ENCODE results near the gene SNX33.

The SNX33 gene

DNA sequence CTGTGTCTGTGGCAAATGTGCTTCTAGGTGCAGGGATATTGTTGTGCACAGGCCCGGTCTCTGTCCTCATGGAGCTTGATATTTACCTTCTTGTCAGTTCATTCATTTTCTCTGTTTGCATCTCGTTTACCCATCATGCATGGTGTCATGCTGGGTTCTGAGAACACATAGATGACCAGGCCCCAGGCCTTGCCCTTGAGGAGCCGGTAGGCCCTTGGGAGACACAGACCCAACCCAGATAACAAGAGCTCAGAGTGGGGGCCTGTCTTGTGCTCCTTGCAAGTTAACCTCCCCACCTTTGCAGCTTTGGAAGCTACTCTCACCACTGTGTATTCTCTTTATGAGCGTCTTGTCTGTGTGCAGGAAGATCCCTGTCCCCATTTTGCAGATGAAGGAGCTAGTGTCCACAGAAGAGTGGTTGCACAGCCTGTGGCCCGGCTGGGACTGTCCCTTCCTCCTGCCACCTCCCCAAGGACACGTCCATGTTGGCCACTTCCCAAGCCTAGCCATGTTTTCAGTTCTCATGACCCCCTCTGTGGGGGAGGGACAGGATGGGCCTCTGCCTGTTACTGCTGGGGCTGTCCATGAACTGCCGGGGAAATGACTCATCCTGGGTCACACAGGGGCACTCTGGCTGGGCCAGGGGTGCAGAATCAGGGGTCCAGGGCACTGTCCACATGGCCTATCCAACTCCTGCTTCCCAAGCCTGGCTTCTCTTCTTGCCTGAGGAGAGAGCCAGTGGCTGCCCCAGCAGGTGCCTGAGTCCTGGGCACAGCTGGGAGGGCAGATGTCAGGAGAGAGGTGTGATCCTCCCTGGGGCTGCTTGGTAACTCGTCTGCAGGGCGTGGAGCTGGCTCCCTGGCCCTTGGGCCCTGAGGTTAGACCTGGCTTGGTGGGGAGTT, 3.4 kb downstream of the SNX33 start:
- peak; percentile 55 for DNase-seq (ENCODE audit: low read depth)
- TF ChIP-seq, protein P1, sequence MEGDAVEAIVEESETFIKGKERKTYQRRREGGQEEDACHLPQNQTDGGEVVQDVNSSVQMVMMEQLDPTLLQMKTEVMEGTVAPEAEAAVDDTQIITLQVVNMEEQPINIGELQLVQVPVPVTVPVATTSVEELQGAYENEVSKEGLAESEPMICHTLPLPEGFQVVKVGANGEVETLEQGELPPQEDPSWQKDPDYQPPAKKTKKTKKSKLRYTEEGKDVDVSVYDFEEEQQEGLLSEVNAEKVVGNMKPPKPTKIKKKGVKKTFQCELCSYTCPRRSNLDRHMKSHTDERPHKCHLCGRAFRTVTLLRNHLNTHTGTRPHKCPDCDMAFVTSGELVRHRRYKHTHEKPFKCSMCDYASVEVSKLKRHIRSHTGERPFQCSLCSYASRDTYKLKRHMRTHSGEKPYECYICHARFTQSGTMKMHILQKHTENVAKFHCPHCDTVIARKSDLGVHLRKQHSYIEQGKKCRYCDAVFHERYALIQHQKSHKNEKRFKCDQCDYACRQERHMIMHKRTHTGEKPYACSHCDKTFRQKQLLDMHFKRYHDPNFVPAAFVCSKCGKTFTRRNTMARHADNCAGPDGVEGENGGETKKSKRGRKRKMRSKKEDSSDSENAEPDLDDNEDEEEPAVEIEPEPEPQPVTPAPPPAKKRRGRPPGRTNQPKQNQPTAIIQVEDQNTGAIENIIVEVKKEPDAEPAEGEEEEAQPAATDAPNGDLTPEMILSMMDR (conservative IDR thresholded peaks at IDR 0.05; ENCODE audit: control insufficient read depth, insufficient read depth, low read depth, low read length): no peak
- peak overlapping the region; percentile 86 for H3K4me3 ChIP-seq (ENCODE audit: control insufficient read depth, low read depth, low read length)

DNA sequence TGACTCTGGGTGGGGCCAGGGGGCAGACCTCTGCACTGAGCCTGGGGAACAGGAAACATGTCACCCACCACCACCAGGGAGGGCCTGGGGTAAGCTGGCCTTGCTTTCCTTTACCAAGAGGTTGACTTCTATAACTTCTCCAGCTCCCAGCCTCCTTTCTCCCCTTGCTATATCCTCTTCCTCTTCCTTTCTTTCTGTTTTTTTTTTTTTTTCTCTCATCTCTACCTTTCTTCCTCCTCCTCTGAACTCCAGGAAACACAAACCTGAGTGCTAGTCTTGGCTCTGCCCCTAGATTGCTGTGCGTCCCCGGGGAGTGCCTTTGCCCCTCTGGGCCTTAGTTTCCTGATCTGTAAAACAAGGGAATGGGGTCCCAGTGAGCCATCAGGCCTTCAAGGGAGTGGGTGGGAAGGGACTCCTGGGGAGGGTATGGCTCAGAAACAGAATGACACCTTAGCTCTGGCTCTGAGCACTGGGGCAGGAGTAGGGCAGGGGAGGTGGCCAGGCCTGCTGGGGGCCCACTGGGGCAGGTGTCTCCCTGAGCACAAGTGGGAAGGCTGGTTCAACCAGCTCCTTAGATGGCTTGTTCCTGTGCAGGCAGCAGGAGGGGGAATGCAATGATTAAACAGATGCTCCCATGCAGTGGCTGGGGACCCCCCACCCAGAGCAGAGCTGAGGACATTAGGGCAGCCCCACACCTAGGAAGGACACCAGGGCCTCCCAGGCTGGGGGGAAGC, 4.3 kb downstream of the SNX33 start:
- TF ChIP-seq, protein P1 (conservative IDR thresholded peaks at IDR 0.05; ENCODE audit: control insufficient read depth, insufficient read depth, low read depth, low read length): no peak
- H3K4me3 ChIP-seq (ENCODE audit: control insufficient read depth, low read depth, low read length): peak overlapping the region; percentile 86
- DNase-seq (ENCODE audit: low read depth): no peak

DNA sequence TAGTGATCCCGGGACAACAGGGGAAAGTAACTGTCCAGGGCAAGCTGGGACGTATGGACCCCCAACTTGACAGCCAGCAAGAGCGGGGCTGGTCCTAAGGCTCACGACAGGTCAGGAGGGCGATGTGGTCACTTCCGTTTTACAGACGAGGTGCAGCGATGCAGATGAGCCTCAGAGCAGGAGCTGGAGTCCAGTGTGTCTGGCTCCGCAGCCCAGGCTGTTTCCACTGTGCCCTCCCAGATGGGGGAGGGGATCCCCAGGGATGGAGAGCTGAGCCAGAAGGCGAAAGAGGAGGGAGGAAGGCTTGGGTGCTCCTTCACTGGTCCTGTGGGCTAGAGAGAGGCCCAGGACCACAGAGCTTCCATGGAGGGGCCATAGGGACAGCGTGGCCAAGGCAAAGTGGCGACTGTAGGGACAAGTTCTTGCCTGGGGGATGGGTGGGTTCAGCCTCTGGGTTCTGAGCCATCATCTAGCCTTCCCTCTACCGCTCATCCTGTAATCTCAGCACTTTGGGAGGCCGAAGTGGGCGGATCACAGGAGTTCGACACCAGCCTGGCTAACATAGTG, 5.7 kb downstream of the SNX33 start:
- H3K4me3 ChIP-seq (ENCODE audit: control insufficient read depth, low read depth, low read length): no peak overlapping the region
- TF ChIP-seq, protein P1 (conservative IDR thresholded peaks at IDR 0.05; ENCODE audit: control insufficient read depth, insufficient read depth, low read depth, low read length): no peak
- DNase-seq (ENCODE audit: low read depth): no peak

DNA sequence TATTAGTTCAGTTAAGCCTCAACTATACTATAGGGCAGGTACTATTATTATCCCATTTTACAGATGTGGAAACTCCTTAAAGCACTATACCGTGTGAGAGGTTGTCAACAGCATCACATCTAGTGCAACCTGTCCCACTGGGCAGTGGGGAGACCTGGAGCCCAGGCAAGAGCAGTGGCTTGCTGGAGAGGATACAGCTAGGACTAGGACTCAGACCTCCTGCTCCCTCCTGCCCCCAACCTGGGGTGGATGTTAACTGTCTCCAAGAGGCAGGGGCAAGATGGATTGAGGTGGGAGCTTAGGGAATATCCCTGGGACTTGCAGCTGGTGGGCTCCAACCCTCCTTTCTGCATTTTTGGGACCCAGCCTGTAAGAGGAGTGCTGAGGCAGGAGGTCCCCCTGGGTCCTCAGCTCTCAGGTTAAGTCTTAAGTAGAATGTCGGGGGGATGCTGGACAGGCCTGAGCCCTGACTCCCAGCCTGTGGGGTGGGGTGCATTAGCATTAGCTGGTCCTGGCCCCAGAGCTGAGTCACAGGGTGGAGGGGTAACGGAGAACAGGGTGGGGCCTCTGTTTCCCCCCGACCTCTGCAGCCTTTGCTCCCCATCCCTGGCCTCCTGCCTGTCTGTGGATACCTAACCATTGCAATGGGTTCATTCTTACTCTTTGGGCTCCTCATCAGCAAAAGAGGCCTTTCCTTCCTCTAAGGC, 6.6 kb downstream of the SNX33 start:
- TF ChIP-seq, protein P1 (conservative IDR thresholded peaks at IDR 0.05; ENCODE audit: control insufficient read depth, insufficient read depth, low read depth, low read length): no peak
- no peak for DNase-seq (ENCODE audit: low read depth)
- H3K4me3 ChIP-seq (ENCODE audit: control insufficient read depth, low read depth, low read length): no peak overlapping the region

DNA sequence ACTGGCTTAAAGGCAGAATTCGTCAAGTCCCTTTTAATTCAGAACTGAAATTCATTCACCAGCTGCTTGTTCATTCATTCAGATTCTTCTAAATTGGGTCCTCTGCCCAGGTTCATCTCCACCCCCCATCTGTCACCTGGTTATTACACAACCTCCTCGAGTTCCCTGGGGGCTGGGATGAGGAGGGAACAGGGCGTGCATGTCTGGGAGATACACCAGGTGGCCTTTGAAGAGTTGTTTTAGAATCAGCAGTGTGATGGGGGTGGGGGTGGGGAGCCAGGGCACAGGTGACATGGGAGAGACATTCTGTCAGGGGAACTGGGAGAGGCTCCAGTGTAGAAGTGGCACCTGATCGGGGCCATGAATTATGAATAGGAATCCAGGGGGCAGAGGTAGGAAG, 8.2 kb downstream of the SNX33 start:
- TF ChIP-seq, protein P1 (conservative IDR thresholded peaks at IDR 0.05; ENCODE audit: control insufficient read depth, insufficient read depth, low read depth, low read length): no peak
- no peak for DNase-seq (ENCODE audit: low read depth)
- H3K4me3 ChIP-seq (ENCODE audit: control insufficient read depth, low read depth, low read length): no peak overlapping the region

DNA sequence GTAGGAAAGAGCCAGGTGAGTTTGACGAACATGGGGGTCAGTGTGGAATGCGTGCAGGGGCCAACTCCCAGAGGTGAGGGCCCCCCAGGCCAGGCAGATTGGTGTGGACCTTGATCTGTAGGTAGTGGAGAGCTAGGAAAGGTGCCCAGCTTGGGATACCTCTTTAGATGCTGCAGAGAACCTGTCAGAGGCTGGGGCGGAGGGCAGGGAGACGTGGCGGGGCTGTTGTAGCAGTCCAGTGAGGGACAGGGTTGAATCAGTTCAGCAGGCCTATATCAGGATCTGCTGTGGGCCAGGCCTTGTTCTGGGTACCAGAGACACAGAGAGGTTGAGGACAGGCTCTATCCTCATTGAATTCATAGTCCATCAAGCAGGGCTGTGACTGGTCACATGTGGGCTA, 8.6 kb downstream of the SNX33 start:
- TF ChIP-seq, protein P1 (conservative IDR thresholded peaks at IDR 0.05; ENCODE audit: control insufficient read depth, insufficient read depth, low read depth, low read length): no peak
- no peak overlapping the region for H3K4me3 ChIP-seq (ENCODE audit: control insufficient read depth, low read depth, low read length)
- no peak for DNase-seq (ENCODE audit: low read depth)

Measured in fibroblast of mammary gland (primary cell).